Measurements from ENCODE around the gene ETFBKMT. TPM values are rescaled to one million over a fixed set of nuclear protein-coding genes. Genes with fewer than 3 reads are reported as not detected.
A peak's percentile ranks its signal among the peaks of the same experiment; 100 is the strongest.
"Not testable (repeated sequence)": the region's sequence is repeated elsewhere in the genome, so short reads cannot be mapped to it uniquely, and the experiment has no call there.

The ETFBKMT gene
- total and polyA plus RNA-seq, 2 experiments from 2014 or later: 1.3 to 2.5 TPM

GRCh38 chr12:31715283-31715825, 55.9 kb downstream of the ETFBKMT start:
- TF ChIP-seq CTCF (IDR thresholded peaks at IDR 0.05; ENCODE audit: low read depth, low read length): no peak
- H3K27ac ChIP-seq: no peak overlapping the region
- H3K4me3 ChIP-seq: no peak overlapping the region
- peaks cover 4% of the 10 kb centered on the region for H3K4me1 ChIP-seq (ENCODE audit: low read depth)
- no peaks in the 10 kb centered on the region for H3K36me3 ChIP-seq
- no peaks in the 10 kb centered on the region for H3K27me3 ChIP-seq
- peak in 1 of 2 donors; percentile 88 for DNase-seq (ENCODE audit: low read depth in 1 of 2, low spot score in 1 of 2)
- no peaks in the 10 kb centered on the region for H3K9me3 ChIP-seq (ENCODE audit: low read depth)

GRCh38 chr12:31716998-31717397, 57.5 kb downstream of the ETFBKMT start:
- not testable (repeated sequence) for H3K36me3 ChIP-seq; H3K4me1 ChIP-seq (ENCODE audit: low read depth); H3K9me3 ChIP-seq (ENCODE audit: low read depth); H3K27ac ChIP-seq; H3K4me3 ChIP-seq; H3K27me3 ChIP-seq; DNase-seq (ENCODE audit: low read depth in 1 of 2, low spot score in 1 of 2)

GRCh38 chr12:31718542-31719198, 59.2 kb downstream of the ETFBKMT start:
- H3K27me3 ChIP-seq; H3K27ac ChIP-seq; H3K4me1 ChIP-seq (ENCODE audit: low read depth); H3K36me3 ChIP-seq; H3K9me3 ChIP-seq (ENCODE audit: low read depth); H3K4me3 ChIP-seq; DNase-seq (ENCODE audit: low read depth in 1 of 2, low spot score in 1 of 2): not testable (repeated sequence)

- H3K9me3 ChIP-seq (ENCODE audit: low read depth): no peaks in the 10 kb centered on the region
- no peak for DNase-seq (ENCODE audit: low read depth in 1 of 2, low spot score in 1 of 2)
- TF ChIP-seq CTCF (IDR thresholded peaks at IDR 0.05; ENCODE audit: low read depth, low read length): no peak
Observed at GRCh38 chr12:31722580-31722979, 63.1 kb downstream of the ETFBKMT start.

More at GRCh38 chr12:31722580-31722979, 63.1 kb downstream of the ETFBKMT start:
- Histone ChIP-seq H3K27ac (no peak overlapping the region), H3K36me3 (no peaks in the 10 kb centered on the region), H3K4me1 (ENCODE audit: low read depth) (peaks cover 8% of the 10 kb centered on the region), H3K27me3 (no peaks in the 10 kb centered on the region), H3K4me3 (no peak overlapping the region)

Other genes starting within 250 kb of the ETFBKMT start
- gene DENND5B, start 68.6 kb upstream of the ETFBKMT start, total RNA-seq: 85.4 and 121 TPM in 2 replicates
- 40.4 and 71.6 TPM in 2 replicates for gene DENND5B, start 68.6 kb upstream of the ETFBKMT start, polyA plus RNA-seq
- gene AMN1, start 69.3 kb downstream of the ETFBKMT start, total RNA-seq: 9.7 and 11.7 TPM in 2 replicates
- gene AMN1, start 69.3 kb downstream of the ETFBKMT start, polyA plus RNA-seq: 18.1 and 20.6 TPM in 2 replicates